ENCODE data around the gene TTC39C. TPM values are rescaled to one million over a fixed set of nuclear protein-coding genes. Genes with fewer than 3 reads are reported as not detected.
A peak's percentile ranks its signal among the peaks of the same experiment; 100 is the strongest.
"Not testable (repeated sequence)": the region's sequence is repeated elsewhere in the genome, so short reads cannot be mapped to it uniquely, and the experiment has no call there.

The TTC39C gene
- total RNA-seq, 1 donor from 2014 or later: 23.5 TPM

DNA sequence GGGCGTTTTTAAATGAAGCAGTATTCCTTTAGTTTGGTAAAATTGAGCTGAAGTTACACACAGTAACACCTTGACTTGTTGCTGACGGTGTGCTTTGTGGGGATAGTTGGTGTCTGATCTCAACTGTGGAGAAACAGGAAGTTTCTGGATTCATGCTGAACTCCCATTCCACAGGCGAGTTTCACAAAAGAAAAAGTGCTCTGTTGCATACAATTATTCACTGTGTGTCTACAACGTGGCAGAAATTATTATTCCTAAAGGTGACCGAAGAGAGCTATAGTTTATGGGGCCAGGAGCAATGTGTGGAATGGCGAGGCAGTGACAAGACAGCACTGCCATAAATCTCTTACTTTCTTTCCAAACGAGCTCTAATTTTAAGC is 123.8 kb downstream of the TTC39C start:
- Mint-ChIP-seq H3K27ac (ENCODE audit: unreplicated experiment) (peak overlapping the region; percentile 94), H3K4me3 (peak overlapping the region; percentile 97), H3K9me3 (peaks cover 8% of the 10 kb centered on the region), H3K4me1 (peaks cover 23% of the 10 kb centered on the region), H3K36me3 (ENCODE audit: low read depth) (peaks cover 12% of the 10 kb centered on the region), H3K27me3 (ENCODE audit: low read depth) (no peaks in the 10 kb centered on the region)
- TF ChIP-seq CTCF (conservative IDR thresholded peaks at IDR 0.05): no peak
- no peak for DNase-seq (ENCODE audit: low read depth, low spot score)

- DNase-seq (ENCODE audit: low read depth, low spot score): peak; percentile 77
- Mint-ChIP-seq H3K9me3 (peaks cover 8% of the 10 kb centered on the region), H3K27me3 (ENCODE audit: low read depth) (no peaks in the 10 kb centered on the region), H3K36me3 (ENCODE audit: low read depth) (peaks cover 12% of the 10 kb centered on the region), H3K4me1 (peaks cover 23% of the 10 kb centered on the region), H3K27ac (ENCODE audit: unreplicated experiment) (peak within 1 kb of the TSS; percentile 94), H3K4me3 (peak within 1 kb of the TSS; percentile 97)
- no peak for TF ChIP-seq CTCF (conservative IDR thresholded peaks at IDR 0.05)
Observed at GRCh38 chr18:24138789-24139616, 124.4 kb downstream of the TTC39C start, which contains the start of gene CABYR. Gene CABYR (plus strand): TSS chr18:24139062. CDS start chr18:24143115, 4,053 bp downstream.

DNA sequence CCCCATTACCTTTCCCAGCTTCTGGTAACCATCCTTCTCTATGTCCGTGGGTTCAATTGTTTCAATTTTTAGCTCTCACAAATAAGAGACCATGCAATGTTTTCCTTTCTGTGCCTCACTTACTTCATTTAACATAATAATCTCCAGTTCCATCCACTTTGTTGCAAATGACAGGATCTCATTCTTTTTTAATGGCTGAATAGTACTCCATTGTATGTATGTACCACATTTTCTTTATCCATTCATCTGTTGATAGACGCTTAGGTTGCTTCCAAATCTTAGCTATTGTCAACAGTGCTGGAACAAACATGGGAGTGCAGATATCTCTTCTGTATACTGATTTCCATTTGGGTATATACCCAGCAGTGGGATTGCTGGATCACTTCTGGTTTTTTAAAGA is 126.1 kb downstream of the TTC39C start:
- TF ChIP-seq CTCF (conservative IDR thresholded peaks at IDR 0.05): no peak
- Mint-ChIP-seq H3K27ac (ENCODE audit: unreplicated experiment) (no peak overlapping the region), H3K4me3 (peak overlapping the region; percentile 68), H3K9me3 (peaks cover 8% of the 10 kb centered on the region), H3K36me3 (ENCODE audit: low read depth) (peaks cover 12% of the 10 kb centered on the region), H3K4me1 (peaks cover 23% of the 10 kb centered on the region), H3K27me3 (ENCODE audit: low read depth) (no peaks in the 10 kb centered on the region)
- no peak for DNase-seq (ENCODE audit: low read depth, low spot score)

GRCh38 chr18:24142376-24142775 is 127.8 kb downstream of the TTC39C start:
- Mint-ChIP-seq H3K27ac (ENCODE audit: unreplicated experiment) (no peak overlapping the region), H3K27me3 (ENCODE audit: low read depth) (no peaks in the 10 kb centered on the region), H3K36me3 (ENCODE audit: low read depth) (peaks cover 16% of the 10 kb centered on the region), H3K9me3 (peaks cover 8% of the 10 kb centered on the region), H3K4me1 (peaks cover 23% of the 10 kb centered on the region), H3K4me3 (no peak overlapping the region)
- DNase-seq (ENCODE audit: low read depth, low spot score): no peak
- TF ChIP-seq CTCF (conservative IDR thresholded peaks at IDR 0.05): no peak

- not testable (repeated sequence) for H3K27ac Mint-ChIP-seq (ENCODE audit: unreplicated experiment); H3K27me3 Mint-ChIP-seq (ENCODE audit: low read depth); H3K4me3 Mint-ChIP-seq; H3K9me3 Mint-ChIP-seq; H3K4me1 Mint-ChIP-seq; DNase-seq (ENCODE audit: low read depth, low spot score)
- peaks cover 37% of the 10 kb centered on the region for H3K36me3 Mint-ChIP-seq (ENCODE audit: low read depth)
Observed at GRCh38 chr18:24149591-24149990, 135.0 kb downstream of the TTC39C start.

- H3K36me3 Mint-ChIP-seq (ENCODE audit: low read depth): peaks cover 33% of the 10 kb centered on the region
- TF ChIP-seq CTCF (conservative IDR thresholded peaks at IDR 0.05): no peak
Observed at GRCh38 chr18:24153397-24153796, 138.8 kb downstream of the TTC39C start.

More at GRCh38 chr18:24153397-24153796, 138.8 kb downstream of the TTC39C start:
- DNase-seq (ENCODE audit: low read depth, low spot score): no peak
- H3K27ac Mint-ChIP-seq (ENCODE audit: unreplicated experiment): no peak overlapping the region
- no peaks in the 10 kb centered on the region for H3K9me3 Mint-ChIP-seq
- no peak overlapping the region for H3K4me3 Mint-ChIP-seq
- no peaks in the 10 kb centered on the region for H3K4me1 Mint-ChIP-seq
- H3K27me3 Mint-ChIP-seq (ENCODE audit: low read depth): no peaks in the 10 kb centered on the region

Data from neural crest cell (in vitro differentiated cells).